Stimulated activated CD8-positive, alpha-beta memory T cell treated with anti-CD3 and anti-CD28 coated beads, Interleukin-7, amount 100 ng/mL, for 24 hours (primary cell): ENCODE measurements around the gene STEAP3.
"Not testable (repeated sequence)": the region's sequence is repeated elsewhere in the genome, so short reads cannot be mapped to it uniquely, and the experiment has no call there.

Experiments
- DNase-seq: peaks from one replicate; pipeline ENCODE4 v3.0.0-alpha.2; 2020; ENCODE audit warnings: low read depth

STEAP3 gene

GRCh38 chr2:119264781-119265692 lies 41.4 kb downstream of the STEAP3 start:
- DNase-seq, result no peak

GRCh38 chr2:119265693-119266066 lies 42.0 kb downstream of the STEAP3 start:
- no peak for DNase-seq

- no peak for DNase-seq
Measured at GRCh38 chr2:119266091-119266589, 42.5 kb downstream of the STEAP3 start.

GRCh38 chr2:119267604-119268003 lies 44.0 kb downstream of the STEAP3 start:
- no peak for DNase-seq

- DNase-seq, result no peak
Measured at GRCh38 chr2:119276864-119277263, 53.2 kb downstream of the STEAP3 start.

GRCh38 chr2:119278385-119278784 lies 54.8 kb downstream of the STEAP3 start:
- not testable (repeated sequence) for DNase-seq

- no peak for DNase-seq
Measured at GRCh38 chr2:119278946-119279345, 55.3 kb downstream of the STEAP3 start.

- no peak for DNase-seq
Measured at GRCh38 chr2:119279666-119280065, 56.0 kb downstream of the STEAP3 start.

GRCh38 chr2:119280680-119281079 lies 57.0 kb downstream of the STEAP3 start:
- DNase-seq, result no peak

- no peak for DNase-seq
Measured at GRCh38 chr2:119282146-119282995, 58.7 kb downstream of the STEAP3 start.

GRCh38 chr2:119282996-119283511 lies 59.4 kb downstream of the STEAP3 start:
- DNase-seq, result no peak

- no peak for DNase-seq
Measured at GRCh38 chr2:119283873-119284331, 60.3 kb downstream of the STEAP3 start.

GRCh38 chr2:119286661-119287060 lies 63.0 kb downstream of the STEAP3 start:
- no peak for DNase-seq

GRCh38 chr2:119288576-119288975 lies 64.9 kb downstream of the STEAP3 start:
- no peak for DNase-seq

- DNase-seq, result no peak
Measured at GRCh38 chr2:119289093-119289492, 65.5 kb downstream of the STEAP3 start.

GRCh38 chr2:119289642-119290041 lies 66.0 kb downstream of the STEAP3 start:
- no peak for DNase-seq

- peak; percentile 21 for DNase-seq
Measured at GRCh38 chr2:119290859-119291587, 67.4 kb downstream of the STEAP3 start.

- no peak for DNase-seq
Measured at GRCh38 chr2:119291588-119292167, 68.0 kb downstream of the STEAP3 start.

GRCh38 chr2:119292226-119292625 lies 68.6 kb downstream of the STEAP3 start:
- DNase-seq, result no peak

GRCh38 chr2:119293254-119293653 lies 69.6 kb downstream of the STEAP3 start:
- no peak for DNase-seq

- DNase-seq, result no peak
Measured at GRCh38 chr2:119293900-119294299, 70.3 kb downstream of the STEAP3 start.
